K562 (cell line): ENCODE measurements around the gene ERC2. TPM values are rescaled to one million over a fixed set of nuclear protein-coding genes. Genes with fewer than 3 reads are reported as not detected.

Experiments
- CUX1 ChIP-seq: fragments of 200-800 bp; sonication (Bioruptor generic); IDR thresholded peaks from 2 replicates; pipeline ENCODE4 v1.6.1; 2016; ENCODE audit warnings: missing genetic modification characterization, missing compliant biosample characterization
- GTF2A2 ChIP-seq: IDR thresholded peaks from 2 replicates; pipeline ENCODE4 v1.6.1; 2016; ENCODE audit warnings: mild to moderate bottlenecking, missing genetic modification characterization, missing compliant biosample characterization
- STAG1 ChIP-seq: sonication (generic); formaldehyde crosslinking; IDR thresholded peaks from 2 replicates; pipeline ENCODE4 v1.5.0; 2020; ENCODE audit warnings: missing genetic modification reagents, borderline replicate concordance
- ZNF239 ChIP-seq: fragments of 250-450 bp; sonication (Bioruptor Pico); IDR thresholded peaks from 2 replicates; pipeline ENCODE4 v1.4.0; 2020; ENCODE audit warnings: mild to moderate bottlenecking
- ZNF318 ChIP-seq, 2 experiments: fragments of 450-650 bp; IDR thresholded peaks; 2 replicates each; pipeline ENCODE4 v1.6.1; 2016; ENCODE audit warnings: mild to moderate bottlenecking in 2 of 2, borderline replicate concordance in 1 of 2, low read depth in 1 of 2, moderate library complexity in 1 of 2
- polyA plus RNA-seq, 8 experiments: library from polyadenylated mRNA; depleted of rRNA in 4 of 8; stranded (reverse) in 5 of 8; unstranded in 3 of 8; fragments of >200 nt; fragmentation: Nextera tagmentation in 2 of 8; fragmentation: Illumina TruSeq in 1 of 8; extraction: Ambion mirVana in 2 of 8; extraction: Trizol in 1 of 8; gene quantifications; 2 replicates each; pipeline versions ENCODE4 v1.2.1 to v1.2.3, GENCODE V29; 2011 to 2014; ENCODE audit warnings: inconsistent platforms in 1 of 8, missing spikeins in 1 of 8
- total RNA-seq, 7 experiments: library from RNA; depleted of rRNA in 6 of 7; stranded (reverse); fragments of >200 nt in 6 of 7; fragmentation: Illumina TruSeq in 2 of 7; extraction: Trizol in 2 of 7; gene quantifications; 2 replicates each; pipeline versions ENCODE4 v1.2.1 to v1.2.3, GENCODE V29; 2011 to 2021; ENCODE audit warnings: low replicate concordance in 1 of 7
- TF ChIP-seq, protein P1 (sequence below): fragments of 450-650 bp; formaldehyde crosslinking; IDR thresholded peaks from 2 replicates; pipeline ENCODE4 v1.4.0; 2020; ENCODE audit warnings: mild to moderate bottlenecking, moderate library complexity

ERC2 gene
- total and polyA plus RNA-seq, 9 of the 15 experiments (the other 6 are each of a cell fraction or from before 2014, with no cell fraction given): 0.04 to 0.18 (median 0.07) TPM; not detected in 2

- TF ChIP-seq CUX1 (CRISPR knock-in tag): no peak
- no peak for TF ChIP-seq ZNF318 (IDR thresholded peaks at IDR 0.05; ENCODE audit: borderline replicate concordance in 1 of 2, low read depth in 1 of 2)
- no peak for TF ChIP-seq ZNF239 (CRISPR knock-in tag)
- TF ChIP-seq, protein P1, sequence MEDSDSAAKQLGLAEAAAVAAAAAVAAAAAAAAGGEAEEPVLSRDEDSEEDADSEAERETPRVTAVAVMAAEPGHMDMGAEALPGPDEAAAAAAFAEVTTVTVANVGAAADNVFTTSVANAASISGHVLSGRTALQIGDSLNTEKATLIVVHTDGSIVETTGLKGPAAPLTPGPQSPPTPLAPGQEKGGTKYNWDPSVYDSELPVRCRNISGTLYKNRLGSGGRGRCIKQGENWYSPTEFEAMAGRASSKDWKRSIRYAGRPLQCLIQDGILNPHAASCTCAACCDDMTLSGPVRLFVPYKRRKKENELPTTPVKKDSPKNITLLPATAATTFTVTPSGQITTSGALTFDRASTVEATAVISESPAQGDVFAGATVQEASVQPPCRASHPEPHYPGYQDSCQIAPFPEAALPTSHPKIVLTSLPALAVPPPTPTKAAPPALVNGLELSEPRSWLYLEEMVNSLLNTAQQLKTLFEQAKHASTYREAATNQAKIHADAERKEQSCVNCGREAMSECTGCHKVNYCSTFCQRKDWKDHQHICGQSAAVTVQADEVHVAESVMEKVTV (CRISPR knock-in tag): no peak
- TF ChIP-seq STAG1 (CRISPR knock-in tag): no peak
- no peak for TF ChIP-seq GTF2A2 (tag)
- TF ChIP-seq, all 486 proteins: peak for 0
These were observed 805.6 kb downstream of the ERC2 start (continued) for GRCh38 chr3:55662683-55663082.
